ENCODE measurements around the gene ORC5.

- no peak for TF ChIP-seq EZH2phosphoT487 (IDR thresholded peaks at IDR 0.05; ENCODE audit: low read depth)
- no peak for TF ChIP-seq CTCF (IDR thresholded peaks at IDR 0.05; ENCODE audit: low read depth, low read length)
Measured at GRCh38 chr7:104113788-104114187, 94.0 kb downstream of the ORC5 start.

Data from OCI-LY3 (cell line).